ENCODE data around the gene BCAP31.

The BCAP31 gene

DNA sequence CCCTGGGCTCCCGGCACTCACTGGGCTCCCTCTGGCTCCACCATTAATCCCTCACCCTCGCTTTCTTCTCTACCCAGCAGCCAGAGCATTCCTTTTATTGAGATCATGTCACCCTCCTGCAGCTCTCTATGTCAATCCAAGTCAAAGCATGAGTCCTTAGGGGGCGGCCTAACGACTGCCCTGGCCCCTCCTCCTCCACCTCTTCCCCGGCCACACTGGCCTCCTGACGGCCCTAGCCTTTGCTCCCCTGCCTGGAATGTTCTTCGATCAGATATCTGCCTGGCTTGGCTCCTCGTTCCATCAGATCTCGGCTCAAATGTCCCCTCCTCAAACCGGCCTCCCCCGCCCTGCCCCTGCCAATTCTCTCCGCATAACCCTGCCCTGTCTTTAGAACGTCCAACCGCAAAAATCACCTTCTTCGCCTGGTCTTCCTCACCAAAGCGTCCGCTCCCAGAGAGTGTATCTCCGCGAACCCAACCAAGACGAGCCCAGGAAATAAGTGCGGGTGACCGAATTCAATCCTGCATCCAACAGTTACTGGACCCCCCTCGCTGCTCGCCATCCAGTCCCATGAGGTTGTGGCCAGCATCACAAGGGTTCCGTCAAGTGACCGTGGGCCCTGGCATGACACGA, 49.9 kb downstream of the BCAP31 start:
- no peak for DNase-seq (ENCODE audit: low read depth in 2 of 2)

GRCh38 chrX:153673428-153674218, 50.6 kb downstream of the BCAP31 start, which contains the start of gene PNCK:
PNCK (minus strand) TSS chrX:153673813; CDS start chrX:153673076, 737 bp downstream.
- no peak for DNase-seq (ENCODE audit: low read depth in 2 of 2)

DNA sequence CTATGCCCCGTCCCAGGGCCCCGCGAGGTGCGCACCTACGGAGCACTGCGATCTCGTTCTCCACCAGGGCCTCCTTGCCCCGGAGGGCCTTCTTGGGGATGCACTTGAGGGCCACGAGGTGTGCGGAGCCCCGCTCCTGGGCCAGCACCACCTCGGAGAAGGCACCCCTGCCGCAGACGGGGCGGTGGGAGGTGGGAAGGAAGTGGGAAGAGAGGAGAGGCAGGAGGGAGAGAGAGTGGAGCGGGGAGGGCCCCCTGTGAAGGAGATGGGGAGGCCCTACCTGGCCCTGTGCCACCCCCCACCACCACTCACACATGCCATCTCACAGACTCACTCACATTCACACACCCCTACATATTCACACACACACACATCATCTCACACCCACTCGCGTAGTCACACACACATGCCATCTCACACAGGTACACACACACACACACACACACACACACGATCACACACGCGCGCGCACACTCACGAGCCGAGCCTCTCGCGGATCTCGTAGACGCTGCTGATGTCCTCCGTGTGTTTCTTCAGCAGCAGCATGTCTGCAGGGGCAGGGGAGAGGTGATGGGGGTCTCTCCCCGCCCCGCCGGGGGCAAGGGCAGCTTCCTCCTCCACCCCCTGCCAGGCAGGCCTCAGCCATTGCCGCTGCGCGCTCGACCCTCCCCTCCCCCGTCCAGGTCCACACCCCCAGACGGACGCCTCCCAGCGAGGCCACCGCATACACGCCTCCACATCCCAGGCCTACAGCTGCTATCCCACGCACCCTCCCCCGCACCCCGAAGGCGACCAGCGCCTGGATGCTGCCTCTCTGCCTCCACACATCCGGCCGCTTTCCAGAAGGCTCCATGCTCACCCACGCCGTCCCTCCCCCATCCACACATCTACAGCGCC, 51.4 kb downstream of the BCAP31 start:
- DNase-seq (ENCODE audit: low read depth in 2 of 2) = no peak

GRCh38 chrX:153671589-153672530, 52.3 kb downstream of the BCAP31 start:
- DNase-seq (ENCODE audit: low read depth in 2 of 2) = no peak

DNA sequence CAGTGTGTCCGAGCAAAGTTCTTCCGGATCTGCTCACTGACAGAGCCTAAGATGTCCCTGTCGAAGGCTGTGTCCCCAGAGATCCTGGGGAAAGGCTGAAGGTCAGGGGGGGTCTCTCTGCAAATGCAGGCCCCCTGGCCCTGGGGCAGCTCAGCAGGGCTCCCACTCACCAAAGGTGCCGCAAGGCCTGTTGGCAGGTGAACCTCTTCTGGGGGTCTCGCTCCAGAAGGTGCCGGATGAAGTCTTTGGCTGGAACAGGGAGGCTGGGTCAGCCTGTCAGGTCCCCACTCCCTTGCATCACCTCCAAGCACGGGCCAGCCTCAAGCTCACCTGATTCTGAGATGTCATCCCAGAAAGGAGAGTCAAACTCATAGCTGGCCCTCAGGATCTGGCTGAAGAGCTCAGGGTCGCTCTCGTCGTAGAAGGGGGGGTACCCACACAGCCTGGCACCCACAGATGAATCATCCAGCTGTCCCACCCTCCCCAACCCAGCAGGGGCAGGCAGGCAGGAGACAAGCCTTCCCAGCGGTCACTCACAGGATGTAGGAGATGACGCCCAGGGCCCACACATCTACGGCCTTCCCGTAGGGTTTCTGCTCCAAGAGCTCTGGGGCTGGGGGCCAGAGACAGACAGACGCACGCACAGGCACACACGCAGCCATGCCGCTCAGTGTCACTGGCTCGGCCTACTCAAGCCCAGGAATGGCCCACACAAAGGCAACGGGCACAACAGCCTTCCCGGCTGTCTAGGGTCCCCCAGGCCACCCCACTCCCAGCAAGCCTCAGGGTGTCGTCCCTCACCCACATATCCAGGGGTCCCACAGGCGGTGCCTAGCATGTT, 53.2 kb downstream of the BCAP31 start:
- no peak for DNase-seq (ENCODE audit: low read depth in 2 of 2)

GRCh38 chrX:153669901-153670731, 54.1 kb downstream of the BCAP31 start:
- no peak for DNase-seq (ENCODE audit: low read depth in 2 of 2)

GRCh38 chrX:153669174-153669890, 54.9 kb downstream of the BCAP31 start:
- DNase-seq (ENCODE audit: low read depth in 2 of 2) = no peak

DNA sequence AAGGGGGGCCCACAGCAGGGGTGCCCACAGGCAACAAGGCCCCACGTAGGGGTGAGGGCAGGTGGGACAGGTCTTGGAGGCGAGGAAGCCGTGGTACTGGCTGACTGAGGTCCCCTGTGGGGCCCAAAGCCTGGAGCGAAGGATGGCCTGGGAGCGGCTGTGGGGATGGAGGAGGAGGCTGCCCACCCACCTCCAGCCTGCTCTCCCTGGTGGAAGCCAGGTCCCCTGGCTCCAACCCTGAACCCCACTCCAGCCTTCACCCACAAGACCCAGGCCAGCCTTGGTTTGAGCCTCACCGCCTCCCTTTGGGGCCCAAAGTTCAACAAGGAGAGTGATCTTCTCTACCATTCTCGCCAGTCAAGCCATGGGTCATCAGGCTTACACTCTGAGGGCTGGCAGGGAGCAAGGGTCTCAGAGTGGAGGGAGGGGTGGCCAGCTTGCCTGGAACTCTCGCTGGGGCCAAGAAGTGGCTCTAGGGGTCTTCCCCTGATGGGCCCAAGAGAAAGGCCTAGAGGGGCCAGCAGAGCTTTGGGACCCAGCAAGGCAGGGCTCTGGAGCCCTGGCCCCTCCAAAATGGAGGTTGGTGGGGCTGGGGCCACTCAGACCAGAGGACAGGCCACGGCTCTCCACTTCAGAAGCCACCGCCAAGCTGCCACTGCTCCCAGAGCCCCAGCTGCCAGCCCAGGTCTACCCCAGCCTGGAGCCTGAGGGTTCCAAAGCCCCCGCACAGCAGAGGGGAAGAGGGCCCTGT, 55.6 kb downstream of the BCAP31 start:
- no peak for DNase-seq (ENCODE audit: low read depth in 2 of 2)

- DNase-seq (ENCODE audit: low read depth in 2 of 2) = peak; percentile 20 to 25
Observed at GRCh38 chrX:153667956-153668396, 56.2 kb downstream of the BCAP31 start.

- no peak for DNase-seq (ENCODE audit: low read depth in 2 of 2)
Observed at GRCh38 chrX:153667281-153667955, 56.8 kb downstream of the BCAP31 start.

GRCh38 chrX:153665726-153666306, 58.4 kb downstream of the BCAP31 start:
- no peak for DNase-seq (ENCODE audit: low read depth in 2 of 2)

DNA sequence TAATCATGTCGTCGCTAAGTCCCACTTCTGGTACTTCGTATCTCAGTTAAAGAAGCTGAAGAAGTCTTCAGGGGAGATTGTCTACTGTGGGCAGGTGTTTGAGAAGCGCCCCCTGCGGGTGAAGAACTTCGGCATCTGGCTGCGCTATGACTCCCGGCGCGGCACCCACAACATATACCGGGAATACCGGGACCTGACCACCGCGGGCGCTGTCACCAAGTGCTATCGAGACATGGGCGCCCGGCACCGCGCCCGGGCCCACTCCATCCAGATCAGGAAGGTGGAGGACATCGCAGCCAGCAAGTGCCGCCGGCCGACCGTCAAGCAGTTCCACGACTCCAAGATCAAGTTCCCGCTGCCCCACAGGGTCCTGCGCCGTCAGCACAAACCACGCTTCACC, 61.9 kb downstream of the BCAP31 start:
- no peak for DNase-seq (ENCODE audit: low read depth in 2 of 2)

DNA sequence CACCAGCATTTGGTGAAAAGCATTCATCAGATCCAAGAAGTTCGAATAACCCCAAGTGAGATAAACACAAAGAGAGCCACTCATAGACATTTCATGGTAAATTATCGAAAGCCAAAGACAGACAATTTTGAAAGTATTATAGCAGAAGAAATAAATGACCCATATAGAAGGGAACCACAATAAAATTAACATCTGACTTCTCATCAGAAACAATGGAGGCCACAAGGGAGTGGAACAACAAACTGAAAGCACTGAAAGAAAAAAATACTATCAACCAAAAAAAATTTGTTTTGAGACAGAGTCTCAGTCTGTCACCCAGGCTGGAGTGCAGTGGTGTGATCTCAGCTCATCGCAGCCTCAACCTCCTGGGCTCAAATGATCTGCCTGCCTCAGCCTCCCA, 64.9 kb downstream of the BCAP31 start:
- DNase-seq (ENCODE audit: low read depth in 2 of 2) = no peak

DNA sequence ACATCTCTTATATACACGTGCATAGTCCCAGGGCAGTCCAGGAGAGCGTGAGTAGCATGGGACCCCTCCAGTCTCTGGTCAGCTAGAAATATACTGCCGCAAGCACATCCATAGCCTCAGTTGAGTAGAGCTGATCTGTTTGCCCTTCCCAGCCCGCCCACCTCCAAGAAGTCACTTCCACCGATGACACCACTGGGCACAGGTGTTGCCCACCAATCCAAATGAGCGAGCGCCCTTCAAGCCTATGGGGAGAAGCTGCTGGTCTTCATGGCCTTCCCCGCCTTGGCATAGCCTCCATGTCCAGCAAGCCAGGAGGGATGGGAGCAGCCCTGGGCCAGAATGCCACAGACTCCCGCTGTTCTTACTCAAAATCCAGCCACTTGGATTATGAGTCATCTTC, 67.0 kb downstream of the BCAP31 start:
- DNase-seq (ENCODE audit: low read depth in 2 of 2) = no peak

DNA sequence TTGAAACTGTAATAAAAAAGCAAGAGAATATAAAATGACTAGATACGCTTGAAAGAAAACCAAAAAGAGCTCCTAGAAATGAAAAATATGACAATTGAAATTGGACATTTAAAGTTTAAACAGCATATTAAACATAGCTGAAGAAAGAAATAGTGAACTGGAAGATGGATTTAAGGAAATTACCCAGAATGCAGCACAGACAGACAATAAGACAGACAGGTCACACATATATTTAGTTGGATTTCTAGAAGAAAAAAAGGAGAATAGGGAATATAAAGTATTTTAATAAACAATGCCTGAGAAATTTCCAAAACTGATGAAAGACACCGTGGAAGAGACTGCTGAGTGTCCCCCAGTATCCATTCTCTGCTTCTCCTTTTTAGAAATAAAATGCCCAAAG, 70.6 kb downstream of the BCAP31 start:
- DNase-seq (ENCODE audit: low read depth in 2 of 2) = no peak

DNA sequence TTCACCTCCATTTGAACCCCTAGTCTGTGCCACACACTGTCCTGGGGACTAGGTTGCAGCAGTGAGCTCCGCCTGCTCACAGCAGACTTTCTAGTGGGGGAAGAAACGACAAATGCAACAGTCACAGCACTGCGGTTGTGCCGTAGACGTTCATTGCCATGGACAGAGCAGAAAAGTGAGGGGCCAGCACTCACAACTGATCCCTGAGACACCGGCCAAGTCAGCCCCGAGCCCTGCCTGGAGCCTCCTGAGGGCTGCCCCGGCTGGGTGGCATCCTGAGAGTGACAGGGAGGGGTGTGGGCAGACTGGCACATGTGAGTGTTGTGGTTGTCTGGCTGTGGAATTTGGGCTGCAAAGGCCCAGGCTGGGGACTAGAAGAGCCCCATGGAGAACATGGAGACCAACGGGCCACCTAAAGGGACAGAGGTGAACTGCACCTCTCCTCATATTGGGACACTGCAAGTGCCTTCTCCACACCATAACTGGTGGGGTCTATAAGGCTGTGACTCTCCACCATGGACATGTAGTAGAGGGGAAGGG, 72.6 kb downstream of the BCAP31 start:
- no peak for DNase-seq (ENCODE audit: low read depth in 2 of 2)

GRCh38 chrX:153650959-153651358, 73.2 kb downstream of the BCAP31 start:
- no peak for DNase-seq (ENCODE audit: low read depth in 2 of 2)
